Measurements from ENCODE around the gene UNC13D.

The UNC13D gene

GRCh38 chr17:75850928-75851692 is 6.9 kb upstream of the UNC13D start:
- no peak for DNase-seq (ENCODE audit: low read depth in 2 of 2)

GRCh38 chr17:75849724-75850123 is 5.5 kb upstream of the UNC13D start:
- no peak for DNase-seq (ENCODE audit: low read depth in 2 of 2)

GRCh38 chr17:75849279-75849646 is 5.1 kb upstream of the UNC13D start:
- DNase-seq (ENCODE audit: low read depth in 2 of 2): no peak

GRCh38 chr17:75848523-75849278 is 4.5 kb upstream of the UNC13D start:
- DNase-seq (ENCODE audit: low read depth in 2 of 2): peak; percentile 62 to 78

GRCh38 chr17:75847614-75848522 is 3.7 kb upstream of the UNC13D start:
- no peak for DNase-seq (ENCODE audit: low read depth in 2 of 2)

- DNase-seq (ENCODE audit: low read depth in 2 of 2): no peak
These were observed 2.7 kb upstream of the UNC13D start for GRCh38 chr17:75846692-75847613.

GRCh38 chr17:75845933-75846691 is 1.9 kb upstream of the UNC13D start:
- DNase-seq (ENCODE audit: low read depth in 2 of 2): no peak

- DNase-seq (ENCODE audit: low read depth in 2 of 2): peak; percentile 64 to 67
These were observed 981 bp upstream of the UNC13D start for GRCh38 chr17:75845058-75845711.

- no peak for DNase-seq (ENCODE audit: low read depth in 2 of 2)
These were observed 390 bp upstream of the UNC13D start for GRCh38 chr17:75844530-75845057.

GRCh38 chr17:75842963-75843576 is 1.1 kb downstream of the UNC13D start:
- no peak for DNase-seq (ENCODE audit: low read depth in 2 of 2)

- DNase-seq (ENCODE audit: low read depth in 2 of 2): no peak
These were observed 1.8 kb downstream of the UNC13D start for GRCh38 chr17:75842411-75842810.

- no peak for DNase-seq (ENCODE audit: low read depth in 2 of 2)
These were observed 3.4 kb downstream of the UNC13D start for GRCh38 chr17:75840799-75841164.

GRCh38 chr17:75839942-75840798 is 4.0 kb downstream of the UNC13D start:
- DNase-seq (ENCODE audit: low read depth in 2 of 2): no peak

- DNase-seq (ENCODE audit: low read depth in 2 of 2): no peak
These were observed 5.8 kb downstream of the UNC13D start for GRCh38 chr17:75838410-75838809.

GRCh38 chr17:75837899-75838298 is 6.3 kb downstream of the UNC13D start:
- no peak for DNase-seq (ENCODE audit: low read depth in 2 of 2)

- DNase-seq (ENCODE audit: low read depth in 2 of 2): no peak
These were observed 7.6 kb downstream of the UNC13D start for GRCh38 chr17:75836605-75837004.

- no peak for DNase-seq (ENCODE audit: low read depth in 2 of 2)
These were observed 8.6 kb downstream of the UNC13D start for GRCh38 chr17:75835654-75835987.

- DNase-seq (ENCODE audit: low read depth in 2 of 2): no peak
These were observed 9.1 kb downstream of the UNC13D start for GRCh38 chr17:75834928-75835653.

Data from stimulated activated CD4-positive, alpha-beta T cell treated with anti-CD3 and anti-CD28 coated beads, Interleukin-15, amount 100 ng/mL, for 48 hours (primary cell).